Sigmoid colon (tissue), 7 donors: ENCODE results near the gene GALNS. TPM values are rescaled to one million over a fixed set of nuclear protein-coding genes. Genes with fewer than 3 reads are reported as not detected.

Source experiments
- DNase-seq: peaks from one replicate; pipeline ENCODE4 v3.0.0-alpha.2; 2019
- H3K27ac ChIP-seq, 4 donors: fragments of 200-600 bp; sonication (generic); one replicate each; pipeline ENCODE4 v1.5.1; 2016 to 2019; ENCODE audit warnings: mild to moderate bottlenecking in 1 of 4
- H3K27me3 ChIP-seq, 3 donors: fragments of 200-600 bp; sonication (generic); one replicate each; pipeline ENCODE4 v1.5.1; 2019; ENCODE audit warnings: mild to moderate bottlenecking in 1 of 3
- H3K36me3 ChIP-seq, 4 donors: fragments of 200-600 bp; sonication (generic); one replicate each; pipeline ENCODE4 v1.5.1; 2016 to 2019
- H3K4me1 ChIP-seq, 4 donors: fragments of 200-600 bp; sonication (generic); one replicate each; pipeline ENCODE4 v1.5.1; 2017 to 2019
- H3K4me3 ChIP-seq, 4 donors: fragments of 200-600 bp; sonication (generic); one replicate each; pipeline ENCODE4 v1.5.1; 2017 to 2019; ENCODE audit warnings: mild to moderate bottlenecking in 2 of 4, moderate library complexity in 1 of 4
- H3K9me3 ChIP-seq, 4 donors: fragments of 200-600 bp in 3 of 4; sonication (generic) in 3 of 4; one replicate each; pipeline versions ENCODE4 v1.5.1 to v1.6.1; 2013 to 2019
- EP300 ChIP-seq, 4 donors: sonication (generic); formaldehyde crosslinking; IDR thresholded peaks; one replicate each; pipeline ENCODE4 v1.6.1; 2017; ENCODE audit warnings: antibody characterized with exemption in 4 of 4
- POLR2A ChIP-seq, 2 donors: fragments of 450-650 bp; IDR thresholded peaks; one replicate each; pipeline ENCODE4 v1.6.1; 2016; ENCODE audit warnings: antibody characterized with exemption in 2 of 2, mild to moderate bottlenecking in 2 of 2, moderate library complexity in 2 of 2
- POLR2AphosphoS5 ChIP-seq, 4 donors: sonication (generic); formaldehyde crosslinking; IDR thresholded peaks; one replicate each; pipeline ENCODE4 v1.6.1; 2017; ENCODE audit warnings: antibody characterized with exemption in 4 of 4
- WGBS, 2 donors: extraction: QIAGEN DNeasy Blood & Tissue Kit; methylation state at CpG; one replicate each; pipeline ENCODE4 v1.1.7; 2013; 5-methylcytosine and 5-hydroxymethylcytosine counted together
- intact Hi-C: fragments of 100-400 bp; cut with DNase I; formaldehyde crosslinking; loops from one replicate; pipeline ENCODE4 v1.15.1; 2023
- polyA plus RNA-seq, 3 donors: library from polyadenylated mRNA; stranded (reverse); fragments of 200-250 nt; gene quantifications; one replicate each; pipeline ENCODE4 v1.2.3, GENCODE V29; 2013
- total RNA-seq, 4 donors: library from RNA; depleted of rRNA; stranded (reverse); fragments of >200 nt; gene quantifications; one replicate each; pipeline ENCODE4 v1.1.0, GENCODE V29; 2016
- TF ChIP-seq, protein P1 (sequence below), 4 experiments: fragments of 450-650 bp in 3 of 4; fragments of 200-600 bp in 1 of 4; IDR thresholded peaks; one replicate each; pipeline ENCODE4 v1.5.1; 2016 to 2019; ENCODE audit warnings: antibody characterized with exemption in 4 of 4, mild to moderate bottlenecking in 3 of 4, moderate library complexity in 2 of 4
- donor health status: healthy with polysubstance abuse.
- donor health status: Bipolar disorder and iron deficiency.
- donor health status: healthy.

The GALNS gene
- total and polyA plus RNA-seq, 7 donors = 6.2 to 50.4 (median 11.1) TPM

GRCh38 chr16:88888461-88889387 is 32.0 kb upstream of the GALNS start:
- H3K36me3 ChIP-seq = no peaks in the 10 kb centered on the region
- H3K27ac ChIP-seq = no peak overlapping the region
- H3K9me3 ChIP-seq = no peaks in the 10 kb centered on the region
- no peak for DNase-seq
- 54 to 82% methylated on average over 30 of the region's 30 CpGs for WGBS, 2 donors
- intact Hi-C loops = no loop called here
- H3K4me3 ChIP-seq = no peak overlapping the region
- H3K27me3 ChIP-seq = peaks cover 0 to 8% (median 0%) of the 10 kb centered on the region in 3 donors
- TF ChIP-seq EP300 (IDR thresholded peaks at IDR 0.05) (no peak), POLR2AphosphoS5 (IDR thresholded peaks at IDR 0.05) (no peak), POLR2A (IDR thresholded peaks at IDR 0.05) (no peak)
- TF ChIP-seq, protein P1, sequence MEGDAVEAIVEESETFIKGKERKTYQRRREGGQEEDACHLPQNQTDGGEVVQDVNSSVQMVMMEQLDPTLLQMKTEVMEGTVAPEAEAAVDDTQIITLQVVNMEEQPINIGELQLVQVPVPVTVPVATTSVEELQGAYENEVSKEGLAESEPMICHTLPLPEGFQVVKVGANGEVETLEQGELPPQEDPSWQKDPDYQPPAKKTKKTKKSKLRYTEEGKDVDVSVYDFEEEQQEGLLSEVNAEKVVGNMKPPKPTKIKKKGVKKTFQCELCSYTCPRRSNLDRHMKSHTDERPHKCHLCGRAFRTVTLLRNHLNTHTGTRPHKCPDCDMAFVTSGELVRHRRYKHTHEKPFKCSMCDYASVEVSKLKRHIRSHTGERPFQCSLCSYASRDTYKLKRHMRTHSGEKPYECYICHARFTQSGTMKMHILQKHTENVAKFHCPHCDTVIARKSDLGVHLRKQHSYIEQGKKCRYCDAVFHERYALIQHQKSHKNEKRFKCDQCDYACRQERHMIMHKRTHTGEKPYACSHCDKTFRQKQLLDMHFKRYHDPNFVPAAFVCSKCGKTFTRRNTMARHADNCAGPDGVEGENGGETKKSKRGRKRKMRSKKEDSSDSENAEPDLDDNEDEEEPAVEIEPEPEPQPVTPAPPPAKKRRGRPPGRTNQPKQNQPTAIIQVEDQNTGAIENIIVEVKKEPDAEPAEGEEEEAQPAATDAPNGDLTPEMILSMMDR (IDR thresholded peaks at IDR 0.05) = no peak
- H3K4me1 ChIP-seq = peaks cover 0 to 4% (median 0%) of the 10 kb centered on the region in 4 donors

DNA sequence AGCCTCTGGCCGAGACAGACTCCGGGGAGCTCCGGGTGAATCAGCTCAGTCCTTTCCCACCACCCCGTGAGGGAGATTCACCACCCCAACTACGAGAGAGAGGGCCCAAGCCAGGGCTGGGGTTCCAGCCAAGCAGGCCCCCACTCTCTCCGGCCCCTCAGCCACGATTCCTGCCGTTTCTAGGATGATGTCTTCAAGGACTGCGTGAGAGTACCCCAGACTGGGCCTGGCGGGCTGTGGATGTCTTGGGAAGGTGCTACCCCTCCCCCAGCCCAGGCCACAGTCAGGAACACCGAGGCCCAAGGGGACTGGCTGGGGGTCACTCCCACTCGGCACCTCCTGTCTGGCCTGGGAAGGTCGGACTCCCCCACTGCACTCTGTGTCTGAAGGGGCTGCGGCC is 31.3 kb upstream of the GALNS start:
- TF ChIP-seq, protein P1 (IDR thresholded peaks at IDR 0.05) = no peak
- no peak for TF ChIP-seq POLR2A (IDR thresholded peaks at IDR 0.05)
- TF ChIP-seq POLR2AphosphoS5 (IDR thresholded peaks at IDR 0.05) = no peak
- no peak for TF ChIP-seq EP300 (IDR thresholded peaks at IDR 0.05)

DNA sequence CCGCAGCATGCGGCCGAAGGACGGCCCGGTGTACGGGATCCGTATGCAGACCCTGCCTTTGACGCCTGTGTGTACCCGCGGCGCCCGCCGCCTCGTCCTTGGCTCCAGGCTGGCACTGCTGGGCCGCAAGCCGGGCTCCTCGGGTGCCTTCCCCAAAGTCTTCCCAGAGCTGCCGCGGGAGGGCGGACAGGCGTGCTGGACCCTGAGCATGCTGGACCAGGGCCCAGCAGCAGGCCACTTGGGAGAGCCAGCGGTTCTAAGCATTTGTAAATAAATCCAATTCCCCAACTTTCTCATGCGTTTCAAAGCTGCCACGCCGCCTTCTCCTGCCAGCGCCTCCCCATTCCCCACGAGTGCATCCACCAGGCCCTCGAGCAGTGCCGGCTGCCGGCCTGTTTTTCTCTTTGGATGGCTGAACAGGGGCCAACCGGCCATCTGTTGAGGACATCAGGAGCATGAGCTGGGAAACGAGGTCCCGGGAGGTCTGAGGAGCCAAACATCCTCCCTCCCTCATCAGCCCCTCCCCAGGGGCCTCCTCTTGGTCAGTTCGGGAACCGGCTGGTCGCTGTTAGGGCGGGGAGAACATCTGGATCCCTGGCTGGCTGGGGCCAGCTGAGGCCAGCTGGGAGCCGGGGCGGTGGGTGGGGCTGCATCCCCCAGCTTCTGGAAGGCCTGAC is 30.2 kb upstream of the GALNS start:
- DNase-seq = peak; percentile 96

More for the DNA sequence above, 31.3 kb upstream of the GALNS start:
- H3K4me3 ChIP-seq = no peak overlapping the region
- no peaks in the 10 kb centered on the region for H3K9me3 ChIP-seq
- no peaks in the 10 kb centered on the region for H3K36me3 ChIP-seq
- peaks cover 0 to 9% (median 0%) of the 10 kb centered on the region in 3 donors for H3K27me3 ChIP-seq
- 66 to 82% methylated on average over 14 of the region's 14 CpGs for WGBS, 2 donors
- peaks cover 0 to 4% (median 0%) of the 10 kb centered on the region in 4 donors for H3K4me1 ChIP-seq
- intact Hi-C loops = no loop called here
- peak overlapping the region; percentile 7 to 41 (median 38) for H3K27ac ChIP-seq
- DNase-seq = no peak

DNA sequence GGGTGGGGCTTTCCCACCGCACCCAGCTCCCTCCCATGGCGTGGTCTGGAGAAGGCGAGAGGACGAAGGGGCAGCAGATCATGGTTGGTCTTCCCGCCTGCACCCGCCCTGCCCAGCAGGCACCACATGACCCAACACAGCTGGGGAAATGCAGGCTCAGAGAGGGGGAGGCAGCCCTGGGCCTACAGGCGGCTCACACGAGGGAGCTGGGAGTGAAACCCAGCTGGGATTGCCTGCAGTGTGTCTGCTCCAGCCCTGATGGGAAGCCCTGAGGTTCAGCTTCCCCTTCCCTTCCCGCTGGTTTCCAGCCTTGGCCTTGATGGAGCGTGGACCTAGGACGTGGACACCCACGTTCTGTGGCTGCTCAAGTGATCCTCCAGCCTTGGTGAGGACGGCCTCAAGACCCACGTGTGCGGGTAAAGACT is 29.7 kb upstream of the GALNS start:
- Histone ChIP-seq H3K9me3 (no peaks in the 10 kb centered on the region), H3K27me3 (peaks cover 2 to 24% (median 10%) of the 10 kb centered on the region in 3 donors), H3K36me3 (no peaks in the 10 kb centered on the region), H3K4me3 (no peak overlapping the region), H3K4me1 (peaks cover 0 to 5% (median 0%) of the 10 kb centered on the region in 4 donors), H3K27ac (peak overlapping the region in 3 of 4 donors; percentile 18 to 45 (median 42))
- intact Hi-C loops = no loop called here
- TF ChIP-seq POLR2AphosphoS5 (IDR thresholded peaks at IDR 0.05) = no peak
- TF ChIP-seq, protein P1 (IDR thresholded peaks at IDR 0.05) = no peak
- no peak for TF ChIP-seq POLR2A (IDR thresholded peaks at IDR 0.05)
- TF ChIP-seq EP300 (IDR thresholded peaks at IDR 0.05) = no peak
- DNase-seq = no peak
- 78 to 86% methylated on average over 15 of the region's 15 CpGs for WGBS, 2 donors

More for the DNA sequence above, 30.2 kb upstream of the GALNS start:
- TF ChIP-seq POLR2A (IDR thresholded peaks at IDR 0.05) = no peak
- TF ChIP-seq POLR2AphosphoS5 (IDR thresholded peaks at IDR 0.05) = peak; percentile 49 to 82 (median 65)
- TF ChIP-seq, protein P1 (IDR thresholded peaks at IDR 0.05) = no peak
- intact Hi-C loops = no loop called here
- H3K36me3 ChIP-seq = no peaks in the 10 kb centered on the region
- H3K27ac ChIP-seq = peak overlapping the region; percentile 7 to 45 (median 40)
- 66 to 75% methylated on average over 39 of the region's 39 CpGs for WGBS, 2 donors
- H3K9me3 ChIP-seq = no peaks in the 10 kb centered on the region
- peaks cover 0 to 18% (median 5%) of the 10 kb centered on the region in 3 donors for H3K27me3 ChIP-seq
- H3K4me3 ChIP-seq = no peak overlapping the region
- peaks cover 0 to 4% (median 0%) of the 10 kb centered on the region in 4 donors for H3K4me1 ChIP-seq
